ENCODE data around the gene FAM149B1.
A peak's percentile ranks its signal among the peaks of the same experiment; 100 is the strongest.

Gene FAM149B1

DNA sequence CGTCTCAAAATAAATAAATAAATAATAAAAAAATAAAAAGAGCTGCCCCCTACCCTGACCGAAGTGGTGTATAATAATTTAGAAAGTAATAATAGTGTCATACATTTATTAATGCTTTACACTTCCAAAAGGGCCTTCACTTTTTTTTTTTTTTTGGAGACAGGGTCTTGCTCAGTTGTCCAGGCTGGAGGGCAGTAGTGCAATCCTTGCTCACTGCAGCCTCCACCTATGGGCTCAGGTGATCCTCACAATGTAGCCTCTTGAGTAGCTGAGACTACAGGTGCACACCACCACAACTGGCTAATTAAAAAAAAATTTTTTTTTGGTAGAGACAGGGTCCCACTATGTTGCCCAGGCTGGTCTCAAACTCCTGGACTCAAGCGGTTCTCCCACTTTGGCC, 1.4 kb downstream of the FAM149B1 start:
- TF ChIP-seq, protein P1, sequence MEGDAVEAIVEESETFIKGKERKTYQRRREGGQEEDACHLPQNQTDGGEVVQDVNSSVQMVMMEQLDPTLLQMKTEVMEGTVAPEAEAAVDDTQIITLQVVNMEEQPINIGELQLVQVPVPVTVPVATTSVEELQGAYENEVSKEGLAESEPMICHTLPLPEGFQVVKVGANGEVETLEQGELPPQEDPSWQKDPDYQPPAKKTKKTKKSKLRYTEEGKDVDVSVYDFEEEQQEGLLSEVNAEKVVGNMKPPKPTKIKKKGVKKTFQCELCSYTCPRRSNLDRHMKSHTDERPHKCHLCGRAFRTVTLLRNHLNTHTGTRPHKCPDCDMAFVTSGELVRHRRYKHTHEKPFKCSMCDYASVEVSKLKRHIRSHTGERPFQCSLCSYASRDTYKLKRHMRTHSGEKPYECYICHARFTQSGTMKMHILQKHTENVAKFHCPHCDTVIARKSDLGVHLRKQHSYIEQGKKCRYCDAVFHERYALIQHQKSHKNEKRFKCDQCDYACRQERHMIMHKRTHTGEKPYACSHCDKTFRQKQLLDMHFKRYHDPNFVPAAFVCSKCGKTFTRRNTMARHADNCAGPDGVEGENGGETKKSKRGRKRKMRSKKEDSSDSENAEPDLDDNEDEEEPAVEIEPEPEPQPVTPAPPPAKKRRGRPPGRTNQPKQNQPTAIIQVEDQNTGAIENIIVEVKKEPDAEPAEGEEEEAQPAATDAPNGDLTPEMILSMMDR (IDR thresholded peaks at IDR 0.05; ENCODE audit: insufficient read depth, low read depth, low read length, missing control alignments) = no peak
- no peak overlapping the region for H3K4me3 ChIP-seq (ENCODE audit: low read length)
- DNase-seq (ENCODE audit: low read depth) = no peak

DNA sequence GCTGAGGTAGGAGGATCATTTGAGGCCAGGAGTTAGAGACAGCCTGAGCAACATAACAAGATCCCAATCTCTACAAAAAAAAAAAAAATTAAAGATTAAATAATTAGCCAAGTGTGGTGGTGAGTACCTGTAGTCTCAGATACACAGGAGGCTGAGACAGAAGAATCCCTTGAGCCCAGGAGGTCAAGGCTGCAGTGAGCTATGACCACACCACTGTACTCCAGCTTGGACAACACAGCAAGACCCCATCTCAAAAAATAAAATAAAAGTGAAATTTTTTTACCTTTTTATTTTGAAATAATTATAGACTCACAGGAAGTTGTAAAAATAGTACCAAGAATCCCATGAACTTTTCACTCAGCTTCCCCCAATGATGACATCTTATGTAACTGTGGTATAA, 4.9 kb downstream of the FAM149B1 start:
- TF ChIP-seq, protein P1 (IDR thresholded peaks at IDR 0.05; ENCODE audit: insufficient read depth, low read depth, low read length, missing control alignments) = no peak
- DNase-seq (ENCODE audit: low read depth) = no peak
- H3K4me3 ChIP-seq (ENCODE audit: low read length) = no peak overlapping the region

DNA sequence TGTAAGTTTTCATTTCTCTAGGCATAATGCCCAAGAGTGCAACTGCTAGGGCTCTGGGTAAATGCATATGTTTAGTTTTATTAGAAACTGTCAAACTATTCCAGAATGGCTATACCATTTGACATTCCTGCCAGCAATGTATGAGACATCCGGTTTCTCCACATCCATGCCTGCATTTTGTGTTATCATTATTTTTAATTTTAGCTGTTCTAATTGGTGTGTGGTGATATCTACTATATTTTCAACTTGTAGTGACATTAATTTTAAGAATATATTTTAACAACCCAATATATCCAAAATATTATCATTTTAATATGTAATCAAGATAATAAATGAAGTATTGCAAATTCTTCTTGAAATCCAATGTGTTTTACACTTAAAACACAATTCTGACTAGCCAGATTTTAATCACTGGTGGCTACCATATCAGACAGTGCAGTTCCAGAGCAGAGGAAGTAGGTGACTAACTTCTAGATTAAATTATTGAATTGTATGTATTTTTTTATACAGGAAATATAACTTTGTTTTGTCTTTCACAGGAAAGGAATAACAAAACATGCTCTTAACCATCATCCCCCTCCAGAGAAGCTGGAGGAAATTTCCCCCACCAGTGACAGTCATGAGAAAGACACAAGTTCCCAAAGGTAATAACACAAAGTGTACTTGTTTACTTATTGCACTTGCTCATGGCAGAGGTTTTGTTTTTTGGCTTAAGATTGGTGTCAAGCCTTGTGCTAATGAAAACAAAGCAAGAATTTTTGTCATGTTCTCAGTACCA, 6.4 kb downstream of the FAM149B1 start:
- TF ChIP-seq, protein P1 (IDR thresholded peaks at IDR 0.05; ENCODE audit: insufficient read depth, low read depth, low read length, missing control alignments) = no peak
- DNase-seq (ENCODE audit: low read depth) = no peak
- no peak overlapping the region for H3K4me3 ChIP-seq (ENCODE audit: low read length)

DNA sequence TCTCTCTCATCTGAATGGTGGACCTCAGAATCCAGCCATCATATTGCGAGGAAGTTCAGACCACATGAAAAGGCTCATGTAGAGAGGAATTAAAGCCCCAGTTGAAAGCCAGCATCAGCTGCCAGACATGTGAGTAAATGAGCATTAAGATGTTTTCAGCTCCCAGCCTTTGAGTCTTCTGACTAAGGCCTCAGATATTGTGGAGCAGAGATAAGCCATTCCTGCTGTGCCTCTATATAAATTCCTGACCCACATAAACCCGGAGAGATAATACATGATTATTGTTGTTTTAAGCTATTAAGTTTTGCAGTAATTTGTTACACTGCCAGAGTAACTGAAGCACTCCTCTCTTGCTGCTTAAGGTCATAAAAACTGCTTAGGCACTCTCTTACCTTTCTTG, 14.6 kb downstream of the FAM149B1 start:
- TF ChIP-seq, protein P1 (IDR thresholded peaks at IDR 0.05; ENCODE audit: insufficient read depth, low read depth, low read length, missing control alignments) = no peak
- no peak overlapping the region for H3K4me3 ChIP-seq (ENCODE audit: low read length)
- DNase-seq (ENCODE audit: low read depth) = no peak

DNA sequence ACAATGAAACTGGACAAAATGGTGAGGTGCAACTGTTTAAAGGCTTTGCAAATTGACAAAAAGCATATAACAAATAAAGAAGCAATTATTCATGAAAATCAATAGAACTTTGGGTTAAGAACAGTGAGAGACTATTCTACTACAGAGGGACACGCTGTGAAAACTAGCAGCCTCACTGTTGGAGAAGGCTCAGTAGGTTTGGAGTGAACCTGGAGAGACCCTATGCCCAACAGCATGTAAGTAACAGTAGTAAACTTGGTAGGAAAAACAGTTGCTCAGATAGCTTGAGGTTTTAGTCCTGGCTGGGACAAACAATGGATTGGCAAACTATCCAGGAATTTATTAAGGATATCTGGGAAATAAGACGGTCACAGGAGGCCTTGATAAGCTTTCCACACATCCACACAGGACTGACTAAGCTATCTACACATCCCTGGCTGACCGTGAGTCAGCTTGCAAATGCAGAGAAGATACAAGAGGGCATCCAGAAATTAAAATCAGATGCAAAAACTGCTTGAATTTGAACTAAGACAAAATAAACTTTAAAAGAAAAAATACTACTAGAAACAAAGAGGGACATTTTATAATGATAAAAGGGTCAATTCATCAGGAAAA, 15.9 kb downstream of the FAM149B1 start:
- TF ChIP-seq, protein P1 (IDR thresholded peaks at IDR 0.05; ENCODE audit: insufficient read depth, low read depth, low read length, missing control alignments) = no peak
- H3K4me3 ChIP-seq (ENCODE audit: low read length) = no peak overlapping the region
- DNase-seq (ENCODE audit: low read depth) = peak; percentile 2

DNA sequence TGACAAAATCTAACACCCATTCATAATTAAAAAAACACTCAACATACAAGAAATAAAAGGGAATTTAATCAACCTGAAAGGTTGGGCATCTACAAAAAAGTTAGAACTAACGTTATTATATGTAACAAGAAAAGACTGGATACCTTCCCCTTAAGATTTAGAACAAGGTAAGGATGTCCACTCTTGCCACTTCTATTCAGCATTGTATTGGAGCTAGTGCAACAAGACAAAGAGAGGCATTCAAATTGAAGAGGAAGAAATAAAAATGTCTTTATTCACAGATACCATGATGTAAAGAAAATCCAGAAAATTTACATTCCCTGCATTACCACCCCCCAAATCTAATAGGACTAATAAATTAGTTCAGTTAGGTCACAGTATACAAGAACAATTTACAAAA, 18.3 kb downstream of the FAM149B1 start:
- DNase-seq (ENCODE audit: low read depth) = no peak
- no peak overlapping the region for H3K4me3 ChIP-seq (ENCODE audit: low read length)
- TF ChIP-seq, protein P1 (IDR thresholded peaks at IDR 0.05; ENCODE audit: insufficient read depth, low read depth, low read length, missing control alignments) = no peak
